Activated naive CD8-positive, alpha-beta T cell treated with anti-CD3 and anti-CD28 coated beads, Interleukin-2, amount 50 U/mL, for 16 hours (primary cell): ENCODE measurements around the gene SLF2.

ENCODE experiments used
- DNase-seq: peaks from one replicate; pipeline ENCODE4 v3.0.0-alpha.2; 2020; ENCODE audit warnings: low read depth, low spot score

The SLF2 gene

DNA sequence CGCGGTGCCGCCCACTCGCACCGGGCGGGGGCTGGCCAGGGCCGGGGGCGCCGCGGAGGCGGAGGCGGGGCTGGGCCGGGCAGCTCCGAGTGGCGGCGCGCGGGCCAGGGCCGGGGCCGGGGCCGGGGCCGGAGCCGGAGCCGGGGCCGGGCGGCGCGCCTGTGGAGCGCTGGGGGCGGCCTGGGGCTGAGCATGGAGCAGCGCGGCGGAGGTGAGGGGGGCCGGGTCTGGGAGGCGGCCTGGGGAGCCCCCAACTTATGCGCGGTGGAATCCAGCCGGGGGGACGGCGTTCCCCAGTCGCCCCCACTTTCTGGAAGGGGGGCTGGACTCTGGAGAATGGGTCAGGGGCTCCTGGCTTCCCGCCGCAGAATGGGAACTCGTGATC, 87.0 kb downstream of the SLF2 start, which contains the start of gene LZTS2:
TSS of gene LZTS2 (plus strand) at position 67 of the 385 bp plus-strand sequence. CDS start 2,731 bp downstream, outside the sequence.
- no peak for DNase-seq

DNA sequence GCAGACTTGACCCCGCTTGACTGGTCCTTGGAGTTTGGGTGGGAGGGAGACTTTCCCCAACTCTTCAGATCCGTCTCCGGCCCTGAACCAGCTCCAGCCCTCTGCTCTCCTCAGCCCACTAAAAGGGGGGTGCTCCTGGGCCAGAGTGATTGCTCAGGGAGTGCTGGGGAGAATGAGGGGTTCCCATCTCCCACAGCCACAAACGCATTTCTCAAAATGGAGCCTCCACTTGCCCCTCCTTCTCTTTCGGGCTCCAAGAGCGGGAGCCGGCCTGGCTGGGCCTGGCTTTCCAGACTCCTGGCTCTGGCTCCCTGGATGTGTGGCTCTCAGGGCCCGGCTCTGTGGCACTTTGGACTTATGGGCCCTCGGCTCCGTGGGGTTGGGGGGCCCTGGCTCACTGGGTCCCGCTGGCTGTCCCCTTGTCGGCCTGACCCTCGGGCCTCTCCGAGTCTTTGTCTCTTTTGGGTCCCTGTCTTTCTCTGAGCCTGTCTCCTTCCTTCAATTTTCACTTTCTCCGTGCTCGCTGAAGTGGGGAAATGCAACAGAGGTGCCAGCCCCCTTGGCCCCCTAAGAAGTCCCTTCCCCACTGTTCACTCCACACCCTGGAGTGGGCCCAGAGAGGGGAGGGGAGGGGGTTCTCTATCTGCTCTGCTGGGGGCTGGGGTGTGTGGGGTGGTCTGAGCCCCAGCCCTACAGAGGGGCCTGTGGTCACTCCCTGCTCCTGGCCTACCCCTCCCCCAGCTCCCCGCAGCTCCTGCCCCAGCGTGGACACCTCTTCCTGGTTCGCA, 87.6 kb downstream of the SLF2 start:
- DNase-seq: no peak

DNA sequence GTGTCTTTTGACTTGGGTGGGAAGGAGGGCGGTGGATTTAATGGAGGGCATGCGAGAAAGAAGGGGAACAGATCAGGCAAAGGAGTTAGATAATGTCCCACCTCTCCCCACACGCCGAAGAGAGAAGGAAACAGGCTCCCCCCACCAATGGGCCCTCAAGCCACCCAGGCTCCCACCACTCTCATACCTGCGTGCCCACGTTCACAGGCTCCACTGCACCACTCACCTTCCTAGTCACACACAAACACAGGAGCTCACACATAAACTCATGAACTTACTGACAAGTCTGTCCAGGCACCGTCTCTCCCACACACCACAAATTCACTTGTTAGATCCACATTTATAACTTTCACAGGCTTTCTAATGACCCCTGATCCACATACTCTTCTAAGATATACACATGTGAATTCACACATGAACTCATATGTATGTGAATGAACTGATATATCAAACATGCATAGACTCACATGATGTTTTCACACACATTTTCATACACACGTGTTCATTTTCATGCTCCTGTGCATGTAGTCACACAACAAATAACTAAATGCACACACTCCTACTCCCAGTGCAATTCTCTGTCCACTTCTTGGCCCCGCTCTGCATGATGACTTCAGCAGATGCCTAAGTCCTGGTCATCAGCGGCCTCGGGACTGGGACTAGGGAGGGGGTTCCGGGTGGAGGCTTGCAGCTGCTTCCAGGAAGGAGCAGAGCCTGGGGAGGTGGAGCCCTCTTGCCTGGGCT, 88.3 kb downstream of the SLF2 start:
- DNase-seq: no peak

DNA sequence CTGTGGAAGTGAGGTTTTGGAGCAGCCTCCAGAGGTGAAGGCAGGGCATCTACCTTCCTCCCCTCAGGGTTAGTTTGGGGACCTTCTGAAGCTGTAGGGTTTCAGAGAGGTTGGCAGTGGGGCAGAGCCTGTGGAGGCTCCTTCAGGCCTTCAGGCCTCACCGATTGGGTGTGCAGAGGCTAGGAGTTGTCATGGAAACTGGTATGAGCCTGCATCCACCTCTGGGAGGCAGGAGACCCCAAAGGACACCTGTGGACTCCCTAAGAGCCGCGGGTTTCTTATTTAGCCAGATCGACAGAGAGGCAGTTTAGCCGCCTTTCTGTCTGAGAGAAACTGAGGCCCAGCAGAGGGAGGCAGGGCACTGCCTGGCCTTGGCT, 88.9 kb downstream of the SLF2 start:
- no peak for DNase-seq

DNA sequence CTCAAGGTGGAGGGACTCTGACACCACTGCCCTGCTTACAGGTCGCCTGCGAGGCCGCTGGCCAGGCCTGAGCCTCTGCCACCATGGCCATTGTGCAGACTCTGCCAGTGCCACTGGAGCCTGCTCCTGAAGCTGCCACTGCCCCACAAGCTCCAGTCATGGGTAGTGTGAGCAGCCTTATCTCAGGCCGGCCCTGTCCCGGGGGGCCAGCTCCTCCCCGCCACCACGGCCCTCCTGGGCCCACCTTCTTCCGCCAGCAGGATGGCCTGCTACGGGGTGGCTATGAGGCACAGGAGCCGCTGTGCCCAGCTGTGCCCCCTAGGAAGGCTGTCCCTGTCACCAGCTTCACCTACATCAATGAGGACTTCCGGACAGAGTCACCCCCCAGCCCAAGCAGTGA, 89.7 kb downstream of the SLF2 start:
- DNase-seq: no peak

DNA sequence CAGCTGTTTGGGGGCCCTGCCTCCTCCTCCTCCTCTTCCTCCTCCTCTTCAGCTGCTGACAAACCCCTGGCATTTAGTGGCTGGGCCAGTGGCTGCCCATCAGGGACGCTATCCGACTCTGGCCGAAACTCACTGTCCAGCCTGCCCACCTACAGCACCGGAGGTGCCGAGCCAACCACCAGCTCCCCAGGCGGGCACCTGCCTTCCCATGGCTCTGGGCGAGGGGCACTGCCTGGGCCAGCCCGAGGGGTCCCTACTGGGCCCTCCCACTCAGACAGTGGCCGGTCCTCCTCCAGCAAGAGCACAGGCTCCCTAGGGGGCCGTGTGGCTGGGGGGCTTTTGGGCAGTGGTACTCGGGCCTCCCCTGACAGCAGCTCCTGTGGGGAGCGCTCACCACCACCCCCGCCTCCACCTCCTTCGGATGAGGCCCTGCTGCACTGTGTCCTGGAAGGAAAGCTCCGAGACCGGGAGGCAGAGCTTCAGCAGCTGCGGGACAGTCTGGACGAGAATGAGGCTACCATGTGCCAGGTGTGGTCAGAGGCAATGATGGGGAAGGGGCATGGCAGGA, 91.0 kb downstream of the SLF2 start:
- DNase-seq: no peak

DNA sequence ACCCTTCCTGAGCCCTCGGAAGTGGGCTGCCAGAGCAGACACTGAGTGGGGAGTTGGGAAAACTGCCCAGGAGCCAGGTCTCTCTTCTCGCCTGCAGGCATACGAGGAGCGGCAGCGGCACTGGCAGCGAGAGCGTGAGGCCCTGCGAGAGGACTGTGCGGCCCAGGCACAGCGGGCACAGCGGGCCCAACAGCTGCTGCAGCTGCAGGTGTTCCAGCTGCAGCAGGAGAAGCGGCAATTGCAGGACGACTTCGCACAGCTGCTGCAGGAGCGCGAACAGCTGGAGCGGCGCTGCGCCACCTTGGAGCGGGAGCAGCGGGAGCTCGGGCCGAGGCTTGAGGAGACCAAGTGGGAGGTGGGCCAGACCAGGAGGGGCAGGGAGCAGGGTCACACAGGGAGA, 92.6 kb downstream of the SLF2 start:
- no peak for DNase-seq

DNA sequence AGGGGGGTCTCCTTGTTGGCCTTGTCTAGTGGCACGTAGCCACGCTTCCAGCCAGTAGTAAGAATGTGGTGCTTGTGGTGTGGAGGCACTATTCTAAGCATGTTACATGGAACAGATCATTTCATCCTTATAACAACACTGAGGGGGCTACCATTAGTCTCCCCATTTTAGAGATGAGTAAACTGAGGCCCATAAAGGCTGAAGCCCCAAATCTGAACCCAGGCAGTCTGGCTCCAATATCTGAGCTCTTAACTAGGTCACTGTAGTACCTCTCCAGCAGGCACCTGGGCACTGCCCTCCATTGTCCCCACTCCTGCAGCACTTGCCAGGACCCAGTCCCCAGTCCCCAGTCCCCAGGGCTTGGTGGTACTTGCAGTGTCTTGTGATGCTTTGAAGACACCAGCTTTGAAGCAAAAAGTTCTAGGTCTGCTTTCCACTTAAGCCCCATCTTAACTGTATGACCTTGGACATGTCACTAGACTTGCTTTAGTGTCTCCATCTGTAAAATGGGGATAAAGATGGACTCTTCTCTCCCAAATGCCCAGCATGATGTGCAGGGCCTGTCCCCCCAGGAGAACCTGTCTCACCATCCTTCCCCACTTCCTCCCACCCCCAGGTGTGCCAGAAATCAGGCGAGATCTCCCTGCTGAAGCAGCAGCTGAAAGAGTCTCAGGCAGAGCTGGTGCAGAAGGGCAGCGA, 93.3 kb downstream of the SLF2 start:
- no peak for DNase-seq

DNA sequence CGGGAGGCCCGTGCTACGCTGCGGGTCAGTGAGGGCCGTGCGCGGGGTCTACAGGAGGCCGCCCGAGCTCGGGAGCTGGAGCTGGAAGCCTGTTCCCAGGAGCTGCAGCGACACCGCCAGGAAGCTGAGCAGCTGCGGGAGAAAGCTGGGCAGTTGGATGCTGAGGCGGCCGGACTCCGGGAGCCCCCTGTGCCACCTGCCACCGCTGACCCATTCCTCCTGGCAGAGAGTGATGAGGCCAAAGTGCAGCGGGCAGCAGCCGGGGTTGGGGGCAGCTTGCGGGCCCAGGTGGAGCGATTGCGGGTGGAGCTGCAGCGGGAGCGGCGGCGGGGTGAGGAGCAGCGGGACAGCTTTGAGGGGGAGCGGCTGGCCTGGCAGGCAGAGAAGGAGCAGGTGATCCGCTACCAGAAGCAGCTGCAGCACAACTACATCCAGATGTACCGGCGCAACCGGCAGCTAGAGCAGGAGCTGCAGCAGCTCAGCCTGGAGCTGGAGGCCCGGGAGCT, 93.9 kb downstream of the SLF2 start:
- DNase-seq: no peak

DNA sequence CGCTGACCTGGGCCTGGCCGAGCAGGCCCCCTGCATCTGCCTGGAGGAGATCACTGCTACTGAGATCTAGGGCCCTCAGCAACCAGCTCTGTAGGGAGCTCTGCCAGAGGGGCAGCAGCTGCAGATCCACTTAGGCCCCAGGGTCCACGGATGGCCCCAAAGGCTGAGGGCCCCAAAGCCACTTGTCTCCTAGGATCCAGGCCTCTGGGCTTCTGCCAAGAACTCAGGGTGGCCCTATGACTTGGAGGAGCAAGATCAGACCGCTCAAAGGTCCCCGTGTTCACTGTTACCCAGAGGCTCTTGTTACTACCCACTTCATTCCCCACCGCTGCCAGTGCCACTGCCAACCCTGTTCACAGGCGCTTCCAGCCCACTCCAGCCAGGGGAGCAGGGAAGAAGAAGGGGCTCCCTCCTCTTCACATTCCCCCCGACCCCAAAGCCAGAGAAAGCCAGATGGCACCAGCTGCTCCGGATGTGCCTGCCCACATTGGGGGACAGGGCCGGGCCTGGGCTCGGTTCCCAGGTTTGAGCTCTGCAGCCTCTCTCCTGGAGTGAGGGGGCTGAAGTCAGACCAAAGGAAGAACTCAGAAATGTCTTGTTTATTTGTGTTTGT, 94.4 kb downstream of the SLF2 start:
- DNase-seq: no peak

DNA sequence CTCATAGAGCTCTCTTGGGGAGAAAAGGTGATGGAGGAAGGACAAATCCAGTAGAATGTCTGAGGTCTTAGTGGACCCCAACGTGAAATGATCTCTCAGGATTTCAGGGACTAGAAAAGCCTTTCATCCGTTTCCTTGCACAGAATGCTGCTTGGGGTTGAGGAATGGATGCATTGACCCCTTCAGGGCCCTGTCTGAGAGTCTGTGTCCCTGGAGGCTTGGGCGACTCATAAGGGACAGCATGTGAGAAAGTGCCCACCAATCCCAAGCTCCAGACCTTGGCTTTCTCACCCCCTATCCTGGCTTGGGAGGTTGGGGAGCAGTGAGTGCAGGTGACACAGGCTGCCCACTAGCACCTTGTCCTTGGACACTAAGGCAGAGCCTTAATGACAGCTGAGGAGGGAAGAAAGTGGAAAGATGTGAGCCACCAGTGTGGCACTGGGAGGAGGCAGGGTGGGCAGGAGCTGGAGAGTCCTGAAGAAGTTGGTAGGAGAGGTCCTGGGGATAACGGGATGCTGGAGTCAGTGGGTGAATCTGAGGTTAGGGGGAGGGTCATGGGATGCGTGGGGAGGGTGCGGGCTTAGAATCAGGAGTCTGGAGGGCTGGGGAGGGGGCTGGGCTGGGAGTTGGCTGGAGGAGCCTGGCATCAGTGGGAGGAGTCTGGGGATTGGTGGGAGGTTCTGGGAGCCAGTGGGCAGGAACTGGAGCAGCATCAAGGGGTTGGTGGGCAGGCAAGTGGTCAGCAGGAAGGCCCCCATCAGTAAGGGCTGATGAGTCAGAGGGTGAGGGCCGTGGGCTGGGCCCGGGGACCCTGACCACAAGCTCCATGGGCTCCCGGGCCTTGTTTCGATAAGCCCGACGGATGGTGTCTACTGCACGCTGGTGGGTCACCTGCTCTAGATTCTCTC, 95.4 kb downstream of the SLF2 start:
- no peak for DNase-seq

DNA sequence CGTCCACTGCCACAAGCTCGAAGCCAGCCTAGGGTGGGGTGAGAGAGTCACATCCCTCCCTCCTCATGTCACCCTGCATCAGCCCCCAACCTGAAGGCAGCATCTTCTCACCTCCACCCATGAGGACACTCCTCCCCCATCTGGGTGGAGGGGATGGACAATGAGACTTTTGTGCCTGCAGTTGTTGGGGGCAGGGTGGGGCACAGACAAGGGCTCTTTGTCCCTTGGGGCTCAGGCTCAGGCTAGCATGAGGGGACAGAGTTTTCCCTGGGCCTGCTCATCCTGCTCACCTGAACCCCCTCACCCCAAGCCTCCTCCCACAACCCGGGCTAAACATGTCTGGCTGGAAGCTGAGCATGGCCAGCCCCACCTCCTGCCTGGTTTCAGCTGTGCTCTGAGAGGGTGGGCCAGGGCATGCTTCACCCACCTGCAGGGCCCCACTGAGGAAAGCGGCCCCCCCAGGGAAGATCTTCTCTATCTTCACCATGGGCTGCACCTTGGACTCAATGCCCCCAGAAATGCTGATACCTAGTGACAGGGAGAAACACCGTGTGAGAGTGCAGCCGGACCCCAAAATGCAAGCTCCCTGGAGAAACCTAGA, 96.2 kb downstream of the SLF2 start:
- no peak for DNase-seq

DNA sequence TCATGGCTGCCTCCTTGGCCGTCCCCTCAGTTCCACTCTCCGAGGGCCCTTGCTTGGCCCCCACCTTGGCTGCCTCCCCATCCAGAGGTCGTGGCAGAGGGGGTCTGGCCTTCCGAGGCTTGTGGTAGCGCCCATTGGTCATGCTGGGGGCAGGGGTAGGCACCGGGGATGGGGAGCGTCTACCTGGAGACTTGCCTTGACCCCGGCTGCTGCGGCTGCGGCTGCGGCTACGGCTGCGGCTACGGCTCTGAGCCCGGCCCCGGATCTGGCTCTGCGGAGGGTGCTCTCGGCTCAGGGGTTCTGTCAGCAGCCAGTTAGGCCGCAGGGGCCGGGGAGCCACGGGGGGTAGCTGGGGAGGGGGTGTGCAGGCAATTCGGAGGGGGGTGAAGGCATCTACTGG, 97.6 kb downstream of the SLF2 start:
- no peak for DNase-seq

DNA sequence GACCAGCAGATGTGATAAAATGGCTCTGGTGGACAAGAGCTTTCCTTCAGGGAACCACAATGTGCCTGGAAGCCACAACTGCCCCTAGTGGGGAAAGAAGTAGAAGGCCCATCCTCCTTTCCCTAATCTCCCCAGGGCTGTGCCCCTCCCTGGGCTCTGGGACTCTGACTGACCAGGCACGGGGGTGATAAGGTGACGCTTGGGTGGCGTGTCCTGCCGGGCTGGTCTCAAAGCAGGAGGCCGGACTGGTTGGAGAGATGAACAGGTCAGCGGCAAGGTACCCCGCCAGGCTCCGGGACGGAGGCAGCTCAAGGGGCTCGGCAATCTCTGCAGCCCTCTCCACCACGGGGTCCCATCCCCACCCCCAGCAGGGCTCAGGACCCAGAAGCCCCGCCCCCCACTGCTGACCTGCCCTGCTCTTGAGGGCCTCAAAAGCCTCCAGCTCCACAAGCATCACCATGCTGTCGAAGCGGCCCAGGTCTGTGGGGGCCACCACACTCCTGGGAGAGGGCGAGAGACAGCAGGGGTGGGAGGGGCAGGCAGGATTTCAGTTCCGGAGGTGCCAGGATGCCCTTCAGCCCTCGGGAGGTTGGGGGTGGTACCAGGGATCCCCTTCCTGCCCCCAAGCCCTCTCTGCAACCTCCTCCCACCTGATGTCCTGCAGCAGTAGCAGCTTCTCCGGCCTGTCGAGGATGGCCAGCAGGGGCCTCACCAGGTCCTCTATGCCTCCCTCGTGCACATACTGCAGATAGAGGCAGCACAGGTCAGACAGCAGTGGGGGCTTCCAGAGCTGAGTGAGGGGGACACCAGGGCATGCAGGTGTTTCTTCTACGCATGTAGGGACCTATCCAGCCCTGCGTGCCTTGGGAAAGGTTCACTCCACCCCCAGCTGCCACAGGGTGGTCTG, 99.0 kb downstream of the SLF2 start:
- DNase-seq: no peak

DNA sequence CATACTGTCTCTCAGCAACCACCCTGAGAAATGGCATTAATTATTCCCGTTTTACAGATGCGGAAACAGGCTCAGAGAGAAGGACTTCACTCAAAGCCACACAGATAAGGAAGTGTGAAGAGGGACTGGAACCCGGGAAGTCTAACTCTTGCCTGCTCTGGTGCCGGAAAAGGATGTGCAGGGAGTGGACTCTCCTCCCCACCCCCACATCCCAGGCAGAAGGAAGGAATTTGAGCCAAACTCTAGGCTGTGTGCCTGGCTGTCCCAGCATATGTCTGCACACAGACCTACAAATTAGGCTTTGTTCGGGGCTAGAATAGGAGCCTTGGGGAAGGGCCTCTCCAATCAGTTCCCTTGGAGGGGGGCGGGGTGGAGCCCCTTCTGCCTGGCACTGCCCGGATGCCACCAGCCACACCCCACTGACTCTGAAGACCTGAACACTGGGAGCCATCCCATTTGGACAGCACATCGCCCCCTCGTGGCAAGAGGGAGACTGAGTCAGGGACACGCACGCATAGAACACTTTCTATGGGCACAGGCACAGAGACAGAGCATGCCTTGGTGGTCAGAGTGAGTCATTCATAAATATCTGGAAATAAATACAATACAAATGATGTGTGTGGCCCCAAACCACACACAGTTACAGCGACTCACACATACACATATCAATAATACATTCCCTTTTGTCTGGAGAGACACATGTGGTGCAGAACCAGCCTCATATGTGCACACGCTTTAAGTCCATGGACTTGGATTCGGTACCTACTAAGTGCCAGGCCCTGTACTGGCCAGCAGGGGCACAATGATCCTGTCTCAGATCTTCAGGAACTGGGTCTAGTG, 100.0 kb downstream of the SLF2 start:
- DNase-seq: peak; percentile 61

DNA sequence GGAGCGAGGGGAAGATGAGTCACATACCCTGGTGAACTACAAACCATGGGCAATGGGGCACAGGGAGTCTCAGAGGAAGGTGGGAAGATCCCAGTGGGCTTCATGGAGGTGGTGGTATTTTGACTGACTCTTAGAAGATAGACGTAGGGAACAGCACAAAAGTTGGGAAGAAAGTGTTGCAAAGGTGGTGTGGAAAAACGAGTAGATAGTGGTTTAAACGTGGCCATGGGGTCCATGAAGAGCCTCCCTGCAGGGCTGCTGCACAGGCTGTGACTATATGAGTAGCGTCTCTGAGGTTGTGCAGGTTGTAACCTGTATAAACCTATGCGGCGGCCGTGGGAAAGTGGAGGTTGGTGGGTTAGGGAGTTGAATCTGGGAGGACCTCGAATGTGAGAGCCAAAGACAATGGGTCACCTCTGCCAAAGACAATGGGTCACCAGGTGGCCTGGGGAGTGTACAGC, 100.6 kb downstream of the SLF2 start:
- DNase-seq: no peak

DNA sequence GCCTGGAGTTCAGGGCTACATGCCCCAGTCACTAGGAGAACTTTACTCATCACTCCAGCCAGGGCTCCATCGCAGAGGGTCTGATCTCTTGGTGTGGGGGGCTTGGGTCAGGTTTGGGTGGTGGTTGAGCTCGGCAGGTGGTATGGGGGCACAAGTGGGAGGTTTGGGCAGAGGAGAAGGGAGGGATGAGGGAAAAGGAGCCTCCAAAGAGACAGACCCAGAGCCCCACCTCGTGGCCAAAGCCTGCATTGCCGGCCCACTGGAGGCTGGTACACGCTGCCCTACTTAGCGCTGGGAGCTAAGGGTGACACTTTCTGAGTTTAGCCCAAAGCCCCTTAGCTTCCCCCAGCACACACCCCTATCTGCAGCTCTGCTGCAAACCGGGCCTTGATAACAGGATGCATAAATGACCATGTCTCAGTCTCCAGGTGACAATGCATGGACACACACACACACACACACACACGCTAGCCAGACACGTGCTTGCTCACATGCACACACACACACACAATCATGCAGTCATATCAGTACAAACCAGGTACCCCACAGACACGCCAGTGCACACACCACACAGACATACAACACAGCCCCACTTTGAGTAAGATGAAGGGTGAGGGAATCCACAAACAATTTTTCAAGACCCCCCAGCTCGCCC, 101.6 kb downstream of the SLF2 start:
- DNase-seq: peak; percentile 43
